ENCODE measurements around the gene OR12D1.

Gene OR12D1

GRCh38 chr6:29465801-29466200, 51.1 kb downstream of the OR12D1 start:
- DNase-seq (ENCODE audit: low spot score): no peak

- DNase-seq (ENCODE audit: low spot score): no peak
These were observed 51.5 kb downstream of the OR12D1 start for GRCh38 chr6:29466241-29466640.
